Inferior parietal cortex (tissue), 1 donor: ENCODE results near the gene ADM5.

Experiments
- DNase-seq: peaks from one replicate; pipeline ENCODE4 v3.0.0-alpha.2; 2016; ENCODE audit errors: extremely low spot score

The ADM5 gene

DNA sequence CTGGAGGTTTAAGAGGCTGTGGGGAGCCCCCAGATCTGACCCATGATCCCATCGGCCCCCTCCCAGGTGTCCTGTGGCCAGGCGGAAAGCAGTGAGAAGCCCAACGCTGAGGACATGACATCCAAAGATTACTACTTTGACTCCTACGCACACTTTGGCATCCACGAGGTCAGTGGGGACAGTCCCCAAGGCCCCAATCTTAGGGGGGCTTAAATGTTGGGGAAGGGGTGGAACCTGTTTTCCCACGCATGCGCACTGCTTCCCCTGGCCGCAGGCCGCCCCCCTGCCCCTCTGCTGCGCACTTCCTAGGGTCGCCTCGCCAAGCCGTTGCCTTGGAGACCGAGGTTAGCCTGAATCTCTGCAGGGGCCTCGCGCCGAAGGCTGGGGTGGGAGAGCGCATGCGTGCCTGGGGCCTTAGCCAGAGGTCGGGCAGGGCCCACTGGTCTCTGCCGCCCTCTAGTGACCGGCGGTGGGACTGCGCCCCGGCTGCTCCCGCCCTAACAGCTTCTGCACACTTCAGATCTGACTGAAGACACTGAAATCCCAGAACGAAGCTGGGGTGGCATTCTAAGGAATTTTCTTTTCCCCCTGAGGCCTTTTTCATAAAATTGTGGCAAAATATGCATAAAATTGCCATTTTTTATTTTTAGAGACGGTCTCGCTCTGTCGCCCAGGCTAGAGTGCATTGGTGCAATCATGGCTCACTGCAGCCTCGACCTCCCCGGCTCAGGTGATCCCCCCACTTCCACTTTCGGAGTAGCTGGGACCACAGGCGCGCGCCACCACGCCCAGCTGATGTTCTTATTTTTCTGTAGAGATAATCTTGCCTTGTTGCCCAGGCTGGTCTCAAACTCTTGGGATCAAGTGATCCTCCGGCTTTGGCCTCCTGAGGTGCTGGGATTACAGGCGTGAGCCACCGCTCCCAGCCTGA is 8.7 kb upstream of the ADM5 start:
- DNase-seq, result peak; percentile 87

DNA sequence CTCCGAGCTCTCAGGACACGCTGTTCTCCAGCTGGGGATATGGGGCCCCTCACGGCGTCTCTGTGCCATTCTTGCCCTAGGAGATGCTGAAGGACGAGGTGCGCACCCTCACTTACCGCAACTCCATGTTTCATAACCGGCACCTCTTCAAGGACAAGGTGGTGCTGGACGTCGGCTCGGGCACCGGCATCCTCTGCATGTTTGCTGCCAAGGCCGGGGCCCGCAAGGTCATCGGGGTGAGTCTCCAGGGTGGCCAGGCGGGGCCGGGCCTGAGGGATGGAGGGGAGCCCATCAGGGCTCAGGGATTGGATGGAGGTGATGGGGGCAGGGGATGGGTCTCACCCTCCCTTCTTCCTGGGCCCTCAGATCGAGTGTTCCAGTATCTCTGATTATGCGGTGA is 7.6 kb upstream of the ADM5 start:
- DNase-seq, result no peak

DNA sequence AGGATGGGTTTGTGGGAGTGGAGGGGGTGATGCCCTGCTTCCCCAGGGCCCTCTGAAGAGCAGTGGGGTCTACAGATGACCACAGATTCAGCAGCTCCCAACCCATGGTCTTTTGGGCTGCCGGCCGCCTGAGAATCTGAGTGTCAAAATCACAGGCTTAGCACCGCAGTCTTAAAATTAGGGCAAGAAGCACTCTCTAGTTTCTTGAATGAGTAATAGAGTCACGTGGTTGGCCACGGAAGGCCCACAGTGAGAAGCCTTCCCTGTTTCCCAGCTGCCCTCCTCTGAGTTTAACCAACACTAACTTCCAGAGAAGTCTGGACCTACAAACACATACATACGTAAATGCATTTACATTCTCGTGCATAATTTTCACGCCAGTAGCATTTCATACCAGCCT is 7.1 kb upstream of the ADM5 start:
- DNase-seq, result no peak

DNA sequence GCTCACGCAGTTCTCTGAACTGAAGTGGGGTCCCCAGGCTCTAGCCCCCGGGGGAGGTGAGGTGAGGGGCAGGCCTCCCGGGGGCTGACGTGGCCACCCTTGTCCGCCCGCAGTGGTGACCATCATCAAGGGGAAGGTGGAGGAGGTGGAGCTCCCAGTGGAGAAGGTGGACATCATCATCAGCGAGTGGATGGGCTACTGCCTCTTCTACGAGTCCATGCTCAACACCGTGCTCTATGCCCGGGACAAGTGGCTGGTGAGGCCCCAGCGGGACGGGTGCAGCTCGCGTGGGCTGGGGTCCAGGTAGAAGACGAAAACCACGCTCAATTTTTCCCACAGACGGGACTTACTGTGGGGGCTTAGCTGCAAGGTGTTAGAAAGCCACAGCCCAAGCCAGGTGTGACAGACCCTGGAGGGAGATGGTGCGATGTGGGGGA is 5.6 kb upstream of the ADM5 start:
- DNase-seq, result no peak

DNA sequence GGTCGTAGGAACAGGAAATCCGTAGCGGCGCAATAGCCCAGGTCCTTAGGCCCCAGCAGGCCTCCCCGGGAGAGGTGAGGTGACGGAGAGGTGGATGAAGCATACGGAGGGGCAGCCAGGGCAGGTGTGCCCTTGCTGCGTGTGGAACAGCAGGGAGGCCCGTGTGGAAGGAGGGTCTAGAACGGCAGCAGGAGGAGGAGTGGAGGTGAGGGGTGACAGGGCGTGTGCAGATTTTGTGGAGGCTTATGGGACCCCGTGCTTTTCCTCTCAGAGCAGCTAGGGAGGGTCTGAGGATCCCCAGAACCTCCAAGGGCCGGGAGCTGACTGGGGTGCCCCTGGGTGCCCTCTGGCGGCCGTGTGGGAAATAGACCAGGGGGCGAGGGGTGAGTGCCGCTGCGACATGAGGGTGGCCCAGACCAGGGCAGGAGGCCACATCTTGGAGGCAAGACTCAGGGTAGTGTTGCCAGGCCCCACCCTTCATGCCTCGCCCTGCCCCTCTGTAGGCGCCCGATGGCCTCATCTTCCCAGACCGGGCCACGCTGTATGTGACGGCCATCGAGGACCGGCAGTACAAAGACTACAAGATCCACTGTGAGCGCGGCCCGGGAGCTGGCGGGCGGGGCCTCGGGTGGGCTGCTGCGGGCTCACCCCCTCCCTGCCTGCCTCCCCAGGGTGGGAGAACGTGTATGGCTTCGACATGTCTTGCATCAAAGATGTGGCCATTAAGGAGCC is 5.0 kb upstream of the ADM5 start:
- DNase-seq, result no peak

DNA sequence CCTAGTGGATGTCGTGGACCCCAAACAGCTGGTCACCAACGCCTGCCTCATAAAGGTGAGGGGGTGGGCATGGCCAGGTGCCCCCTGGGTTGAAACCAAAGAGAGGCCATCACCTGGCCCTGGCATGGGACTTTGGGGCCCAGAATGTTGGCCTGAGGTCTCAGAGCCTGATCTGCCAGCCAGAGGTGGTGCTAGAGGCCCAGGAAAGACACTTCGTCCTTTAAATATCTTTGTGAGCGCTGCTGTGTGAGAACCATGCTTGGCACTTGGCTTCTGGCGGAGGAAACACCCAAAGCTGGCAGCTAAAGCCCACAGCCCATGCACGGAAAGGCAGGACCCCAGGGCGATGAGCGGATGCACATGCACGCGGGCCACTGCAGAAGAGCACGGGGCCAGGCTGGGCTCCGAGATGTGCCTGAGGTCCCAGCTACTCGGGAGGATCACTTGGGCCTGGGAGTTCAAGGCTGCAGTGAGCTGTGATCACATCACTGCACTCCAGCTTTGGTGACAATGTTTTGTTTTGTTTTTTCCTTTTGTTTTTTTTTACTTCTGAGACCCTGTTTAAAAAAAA is 4.3 kb upstream of the ADM5 start:
- DNase-seq, result no peak

DNA sequence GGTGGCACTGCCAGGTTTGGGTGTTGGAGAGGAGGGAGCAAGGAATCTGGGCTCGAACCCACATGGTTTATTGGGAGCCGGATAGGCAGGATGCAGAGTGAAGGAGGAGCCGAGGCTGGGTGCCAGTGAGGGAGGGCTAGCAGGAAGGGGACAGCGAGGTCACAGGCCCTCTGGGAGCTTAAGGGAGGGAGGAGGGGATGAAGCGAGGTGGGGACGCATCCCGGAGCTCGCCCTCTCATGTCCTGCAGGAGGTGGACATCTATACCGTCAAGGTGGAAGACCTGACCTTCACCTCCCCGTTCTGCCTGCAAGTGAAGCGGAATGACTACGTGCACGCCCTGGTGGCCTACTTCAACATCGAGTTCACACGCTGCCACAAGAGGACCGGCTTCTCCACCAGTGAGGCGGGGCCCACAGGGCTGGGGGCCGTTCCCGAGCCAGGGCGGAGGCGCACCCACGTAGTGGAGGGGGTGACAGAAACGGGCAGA is 3.5 kb upstream of the ADM5 start:
- DNase-seq, result no peak

DNA sequence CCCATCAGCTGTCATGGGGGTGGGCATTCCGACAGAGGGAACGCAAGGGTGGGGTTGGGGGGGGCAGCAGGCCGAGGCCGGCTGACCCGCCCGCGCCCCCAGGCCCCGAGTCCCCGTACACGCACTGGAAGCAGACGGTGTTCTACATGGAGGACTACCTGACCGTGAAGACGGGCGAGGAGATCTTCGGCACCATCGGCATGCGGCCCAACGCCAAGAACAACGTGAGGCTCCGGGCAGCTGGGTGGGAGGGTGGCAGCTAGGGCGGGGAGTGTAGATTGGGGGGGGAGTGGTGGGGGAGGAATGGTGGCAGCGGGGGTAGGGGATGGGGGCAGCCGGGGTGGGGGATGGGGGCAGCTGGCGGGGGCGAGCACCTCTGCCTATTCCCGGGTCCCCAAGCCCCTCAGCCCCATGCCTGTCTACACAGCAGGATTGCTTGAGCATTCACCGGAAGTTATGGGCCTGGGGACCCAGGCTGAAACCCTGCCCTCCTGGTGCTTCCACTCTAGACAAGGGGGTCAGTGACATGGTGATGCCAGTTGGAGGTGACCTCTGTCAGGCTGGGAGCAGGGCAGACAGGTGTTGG is 2.8 kb upstream of the ADM5 start:
- no peak for DNase-seq

DNA sequence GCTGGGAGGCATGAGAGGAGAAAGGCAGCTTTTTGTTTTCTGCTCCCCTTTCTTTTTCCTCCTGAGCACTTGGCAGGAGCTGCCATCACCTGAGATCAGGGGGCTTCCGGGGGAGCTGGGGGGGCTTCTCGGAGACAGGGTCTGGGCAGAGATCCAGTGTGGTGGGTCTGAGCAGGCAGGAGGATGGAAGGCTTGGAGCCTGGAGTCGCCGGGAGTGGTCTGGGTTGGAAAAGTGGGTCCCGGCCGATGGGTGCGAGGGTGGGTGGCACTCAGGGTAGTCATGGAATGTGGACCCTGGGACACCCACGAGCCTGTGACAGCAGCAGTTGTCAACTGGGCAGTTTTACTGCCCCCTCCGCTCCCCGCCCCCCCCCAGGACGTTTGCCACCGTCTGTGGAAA is 2.2 kb upstream of the ADM5 start:
- no peak for DNase-seq

DNA sequence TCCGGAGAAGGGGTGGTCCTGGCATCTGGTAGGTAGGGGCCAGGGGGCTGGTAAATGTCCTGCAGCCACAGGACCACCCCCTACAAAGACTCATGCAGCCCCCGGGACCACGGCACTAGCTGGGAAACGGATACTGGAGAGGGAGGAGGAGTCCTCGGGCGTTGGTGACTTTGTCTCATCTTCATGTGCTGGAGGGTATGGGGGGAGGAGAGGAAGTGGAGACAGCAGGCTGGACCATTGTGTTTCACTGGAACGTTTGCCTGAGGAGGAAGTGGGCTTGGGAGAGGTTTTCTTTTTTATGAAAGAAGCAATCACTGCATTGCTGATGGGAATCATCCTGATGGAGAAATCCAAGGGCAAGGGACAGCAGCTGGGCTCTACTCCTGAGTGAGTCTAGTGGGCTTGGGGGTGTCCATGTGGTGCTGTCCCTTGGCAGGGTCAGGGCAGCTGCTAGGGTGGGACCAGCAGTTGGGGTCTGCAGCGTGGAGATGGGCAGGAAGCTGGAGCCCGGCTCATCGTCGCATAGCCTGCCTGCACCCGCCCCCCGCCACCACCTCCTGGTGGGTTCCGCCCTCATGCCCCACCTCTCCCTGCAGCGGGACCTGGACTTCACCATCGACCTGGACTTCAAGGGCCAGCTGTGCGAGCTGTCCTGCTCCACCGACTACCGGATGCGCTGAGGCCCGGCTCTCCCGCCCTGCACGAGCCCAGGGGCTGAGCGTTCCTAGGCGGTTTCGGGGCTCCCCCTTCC is 1.7 kb upstream of the ADM5 start:
- no peak for DNase-seq

DNA sequence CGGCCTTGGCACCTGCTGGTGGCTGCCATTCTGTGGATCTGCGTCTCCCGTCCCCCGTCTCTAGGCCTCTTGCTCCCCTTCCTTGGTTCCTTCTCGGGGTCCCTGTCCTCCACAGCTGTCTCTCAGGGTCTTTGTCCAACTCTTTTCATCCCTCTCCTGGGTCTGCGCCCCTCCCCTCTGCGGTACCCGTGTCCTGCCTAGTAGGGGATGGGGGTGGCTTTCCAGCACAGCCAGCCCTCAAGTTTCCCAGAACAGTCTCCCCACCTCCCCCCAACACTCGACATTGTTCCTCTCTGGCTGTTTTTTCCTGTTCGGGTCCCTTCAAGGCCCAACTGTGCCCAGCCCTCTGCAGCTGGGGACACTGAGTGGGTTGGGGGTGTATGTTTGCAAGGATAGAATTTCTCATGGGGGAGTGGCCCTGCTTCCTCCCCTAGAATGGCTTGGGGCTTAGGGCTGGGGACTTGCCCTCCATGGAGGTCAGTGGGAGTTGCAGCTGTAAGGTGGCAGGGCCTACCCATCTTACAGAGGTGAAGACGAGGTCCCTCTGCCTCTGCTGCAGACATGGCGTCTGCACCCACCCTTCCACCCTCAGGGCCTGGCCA is 762 bp upstream of the ADM5 start:
- no peak for DNase-seq

DNA sequence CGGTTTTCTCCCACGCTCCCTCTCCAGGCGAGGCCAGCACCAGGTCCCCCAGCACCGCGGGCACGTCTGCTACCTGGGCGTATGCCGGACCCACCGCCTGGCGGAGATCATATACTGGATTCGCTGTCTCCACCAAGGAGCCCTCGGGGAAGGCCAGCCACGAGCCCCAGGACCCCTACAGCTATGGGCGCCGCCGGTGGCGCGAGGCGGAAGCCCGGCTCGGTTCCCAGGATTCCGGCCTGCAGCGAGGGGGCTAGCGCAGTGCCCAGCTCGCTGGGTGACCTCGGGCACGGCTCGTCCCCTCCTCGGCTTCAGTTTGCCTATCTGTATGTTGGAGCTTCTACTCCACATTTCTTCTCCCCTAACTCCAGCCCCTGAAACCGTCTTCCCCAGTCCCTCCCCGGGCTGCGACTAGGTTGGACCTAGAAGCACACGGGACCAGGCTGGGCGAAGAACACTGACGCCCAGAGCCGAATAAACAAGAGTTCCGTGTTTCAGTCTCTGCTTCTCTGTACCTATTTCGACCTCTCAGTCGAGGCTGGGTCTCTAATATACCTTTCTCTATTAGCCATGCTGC is 773 bp downstream of the ADM5 start:
- peak; percentile 34 for DNase-seq

DNA sequence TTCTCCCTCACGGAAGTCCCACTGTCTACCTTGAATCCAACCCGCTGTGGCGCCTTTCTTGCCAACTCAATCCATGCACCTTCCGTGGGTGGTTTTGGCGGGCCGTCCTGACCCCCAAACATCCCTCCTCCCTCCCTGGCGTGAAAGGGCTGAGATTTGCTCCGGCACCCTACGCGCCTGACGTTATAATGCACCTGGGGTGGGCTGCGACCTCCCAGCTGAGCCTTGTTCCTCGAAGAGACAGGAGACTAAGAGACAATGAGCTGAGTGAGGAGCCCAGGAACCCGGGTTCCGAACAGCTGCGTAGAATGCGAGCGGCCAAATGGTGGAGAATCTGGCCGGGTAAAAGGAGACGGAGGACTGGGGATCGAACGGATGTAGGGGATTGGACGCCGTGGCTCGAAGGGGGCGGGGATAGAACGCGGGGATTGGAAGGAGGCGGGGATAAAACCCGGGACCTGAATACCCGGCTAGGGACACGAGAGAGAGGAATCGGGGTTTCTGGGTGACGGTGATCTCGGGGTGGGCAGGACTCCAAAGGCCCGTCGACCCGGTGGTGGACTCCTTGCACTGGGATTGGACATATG is 1.4 kb downstream of the ADM5 start, which contains the start of gene CPT1C:
Gene CPT1C, plus strand, starts transcription at position 461 of the 587 bp plus-strand sequence. CDS start 1,137 bp downstream, outside the sequence.
- DNase-seq, result peak; percentile 80

DNA sequence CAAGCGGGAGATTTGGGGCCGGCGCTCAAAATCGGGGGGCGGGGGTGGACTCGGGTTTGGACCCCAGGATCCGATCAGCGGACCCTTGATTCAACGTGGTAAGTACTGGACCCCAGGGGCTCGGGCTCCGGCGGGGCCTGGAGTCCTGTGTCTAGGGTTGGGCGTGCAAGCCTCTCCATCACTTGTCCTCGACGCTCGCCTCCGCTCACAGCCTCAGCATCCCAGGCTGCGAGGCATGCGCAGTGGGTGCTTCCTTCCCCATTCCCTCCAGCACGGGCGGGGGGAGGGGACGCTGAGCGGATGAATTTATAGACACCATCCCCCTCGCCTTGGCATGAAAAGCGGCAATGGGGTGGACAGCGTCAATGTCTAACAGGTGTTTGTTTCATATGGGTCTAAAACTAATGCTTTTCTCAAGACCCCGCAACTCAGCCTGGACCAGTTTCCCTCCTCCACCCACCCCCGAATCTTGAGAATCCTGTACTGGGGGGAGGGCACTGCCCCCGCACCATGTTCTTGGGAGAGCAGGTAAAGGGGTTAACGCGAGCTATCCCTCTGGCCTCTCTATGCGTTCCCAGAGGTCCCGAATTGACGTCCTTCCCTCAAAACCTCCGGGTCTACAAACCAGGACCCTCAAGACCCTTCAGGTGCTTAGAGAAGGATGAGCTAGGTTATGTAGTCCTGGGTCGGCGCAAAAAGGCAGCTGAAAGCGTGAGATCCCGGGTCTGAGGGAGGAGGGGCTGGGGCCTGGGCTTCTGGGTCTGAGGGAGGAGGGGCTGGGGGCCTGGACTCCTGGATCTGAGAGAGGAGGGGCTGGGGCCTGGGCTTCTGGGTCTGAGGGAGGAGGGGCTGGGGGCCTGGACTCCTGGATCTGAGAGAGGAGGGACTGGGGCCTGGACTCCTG is 2.1 kb downstream of the ADM5 start:
- DNase-seq, result peak; percentile 85

DNA sequence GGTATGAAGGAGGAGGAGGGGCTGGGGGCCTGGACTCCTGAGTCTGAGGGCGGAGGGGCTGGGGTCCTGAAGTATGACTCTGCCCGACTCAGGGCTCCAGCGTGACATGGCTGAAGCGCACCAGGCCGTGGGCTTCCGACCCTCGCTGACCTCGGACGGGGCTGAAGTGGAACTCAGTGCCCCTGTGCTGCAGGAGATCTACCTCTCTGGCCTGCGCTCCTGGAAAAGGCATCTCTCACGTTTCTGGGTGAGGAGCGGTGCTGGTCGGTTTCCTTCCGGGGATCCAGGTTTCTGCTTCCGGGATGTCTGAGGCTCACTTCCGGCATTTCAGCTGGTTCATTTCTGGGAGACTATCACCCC is 2.7 kb downstream of the ADM5 start:
- peak; percentile 47 for DNase-seq

DNA sequence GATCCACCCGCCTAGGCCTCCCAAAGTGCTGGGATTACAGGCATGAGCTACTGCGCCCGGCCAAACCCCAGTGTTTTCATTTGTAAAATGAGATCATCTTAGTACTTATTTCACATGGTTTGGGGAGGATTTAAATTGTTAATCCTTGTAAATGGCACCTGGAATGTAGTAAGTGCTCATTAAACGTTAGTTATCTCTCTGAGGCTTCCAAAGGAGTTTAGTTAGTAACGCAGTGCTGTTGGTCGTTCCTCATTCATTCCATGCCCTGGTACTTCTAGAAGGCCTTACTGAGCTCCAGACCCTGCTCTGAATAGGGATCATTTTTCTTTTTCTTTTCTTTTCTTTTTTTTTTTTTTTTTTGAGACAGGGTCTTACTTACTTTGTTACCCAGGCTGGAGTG is 6.7 kb downstream of the ADM5 start:
- no peak for DNase-seq

DNA sequence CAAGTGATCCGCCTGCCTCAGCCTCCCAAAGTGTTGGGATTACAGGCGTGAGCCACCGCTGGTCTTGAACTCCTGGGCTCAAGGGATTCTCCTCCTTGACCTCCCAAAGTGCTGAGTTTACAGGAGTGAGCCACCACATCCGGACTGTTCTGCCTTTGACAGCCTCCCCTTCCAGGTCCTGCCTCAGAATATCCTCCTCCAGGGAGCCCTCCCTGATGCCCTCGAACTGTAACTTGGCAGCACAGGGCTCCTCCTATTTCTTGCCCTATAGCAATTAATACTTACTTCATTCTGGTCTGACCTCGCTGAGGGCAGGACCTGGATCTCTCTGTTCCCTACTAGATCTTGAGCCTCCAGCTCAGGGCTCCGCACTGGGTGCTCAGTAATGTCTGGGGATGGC is 7.5 kb downstream of the ADM5 start:
- DNase-seq, result no peak

DNA sequence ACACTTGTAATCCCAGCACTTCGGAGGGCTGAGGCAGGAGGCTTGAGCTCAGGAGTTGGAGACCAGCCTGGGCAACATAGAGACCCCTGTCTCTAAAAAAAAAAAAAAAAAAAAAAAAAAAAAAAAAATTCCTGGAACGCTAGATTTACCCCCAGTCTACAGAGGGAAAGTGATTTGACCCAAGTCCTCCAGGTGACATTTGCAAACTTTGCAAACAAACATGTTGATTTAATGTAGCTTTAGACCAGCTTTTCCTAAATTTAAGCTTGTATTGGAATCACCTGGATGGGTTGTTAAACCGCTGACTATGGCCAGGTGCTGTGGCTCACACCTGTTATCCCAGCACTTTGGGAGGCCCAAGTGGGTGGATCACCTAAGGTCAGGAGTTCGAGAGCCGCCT is 10.0 kb downstream of the ADM5 start:
- DNase-seq, result no peak

DNA sequence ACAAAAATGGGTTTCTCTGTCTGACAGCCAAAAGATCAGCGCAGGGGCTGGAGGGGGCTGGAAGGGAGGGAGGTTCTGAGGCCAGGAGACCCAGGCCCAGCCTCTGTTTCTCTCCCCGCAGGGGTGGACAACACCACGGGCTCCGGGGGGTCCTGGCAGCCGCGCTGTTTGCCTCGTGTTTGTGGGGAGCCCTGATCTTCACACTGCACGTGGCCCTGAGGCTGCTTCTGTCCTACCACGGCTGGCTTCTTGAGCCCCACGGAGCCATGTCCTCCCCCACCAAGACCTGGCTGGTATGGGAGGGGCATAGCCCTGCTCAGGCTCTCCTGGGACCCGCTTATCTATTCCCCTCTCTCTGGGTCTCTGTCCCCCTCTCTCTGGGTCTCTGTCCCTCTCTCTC is 11.2 kb downstream of the ADM5 start:
- no peak for DNase-seq
